Activated CD4-positive, alpha-beta memory T cell treated with anti-CD3 and anti-CD28 coated beads, Interleukin-2, amount 10 ng/mL, durations not matched to agents 7 days and 5 days (primary cell): ENCODE results near the gene TAS2R60. TPM values are rescaled to one million over a fixed set of nuclear protein-coding genes. Genes with fewer than 3 reads are reported as not detected.
"Not testable (repeated sequence)": the region's sequence is repeated elsewhere in the genome, so short reads cannot be mapped to it uniquely, and the experiment has no call there.

Source experiments
- CTCF ChIA-PET: fragments of 350-600 bp; sonication (Branson Sonifier 250); formaldehyde crosslinking; loops from one replicate; lab custom pipeline; 2021; ENCODE audit warnings: antibody characterized with exemption, inconsistent platforms; lab: Charles Lee
- POLR2A ChIA-PET: fragments of 350-600 bp; sonication (Branson Sonifier 250); formaldehyde crosslinking; loops from one replicate; lab custom pipeline; 2021; ENCODE audit warnings: antibody characterized with exemption; lab: Charles Lee
- DNase-seq: peaks from one replicate; pipeline ENCODE4 v3.0.0-alpha.2; 2020
- H3K27ac Mint-ChIP-seq: one replicate; pipeline ENCODE4 v1.8.0; 2021; ENCODE audit warnings: mild to moderate bottlenecking, mixed read lengths
- H3K27me3 Mint-ChIP-seq: one replicate; pipeline ENCODE4 v1.8.0; 2021; ENCODE audit warnings: mixed read lengths
- H3K36me3 Mint-ChIP-seq: one replicate; pipeline ENCODE4 v1.8.0; 2021; ENCODE audit warnings: low read depth, mixed read lengths
- H3K4me1 Mint-ChIP-seq: one replicate; pipeline ENCODE4 v1.8.0; 2021; ENCODE audit warnings: mixed read lengths
- H3K4me3 Mint-ChIP-seq: one replicate; pipeline ENCODE4 v1.8.0; 2021; ENCODE audit warnings: mild to moderate bottlenecking, mixed read lengths
- H3K9me3 Mint-ChIP-seq: one replicate; pipeline ENCODE4 v1.8.0; 2021; ENCODE audit warnings: mixed read lengths
- total RNA-seq, 2 experiments: library from RNA; stranded (reverse); gene quantifications; one replicate each; pipeline ENCODE4 v1.2.3, GENCODE V29; 2021

The TAS2R60 gene
- total RNA-seq, 2 experiments from 2014 or later, result not detected

GRCh38 chr7:143402233-143402632 is 41.0 kb upstream of the TAS2R60 start:
- DNase-seq, H3K4me3 Mint-ChIP-seq, H3K36me3 Mint-ChIP-seq, H3K27me3 Mint-ChIP-seq, H3K27ac Mint-ChIP-seq, H3K9me3 Mint-ChIP-seq, POLR2A ChIA-PET, H3K4me1 Mint-ChIP-seq: not testable (repeated sequence)
- CTCF ChIA-PET, result interaction anchor here (0.8 to 3.3 kb wide), 4 partner anchors 14 to 162 kb away, joined by 3 to 13 read pairs (median 5); no protein-coding TSS in a partner anchor

- no peaks in the 10 kb centered on the region for H3K36me3 Mint-ChIP-seq
- ChIA-PET POLR2A (interaction anchor here (2.4 to 6.0 kb wide), 4 partner anchors 11 to 30 kb away, joined by 8 to 35 read pairs (median 18); partner anchors contain the start of gene ZYX), CTCF (interaction anchor here (1.0 to 3.9 kb wide), 3 partner anchors 9 to 165 kb away, joined by 3 to 19 read pairs (median 9); no protein-coding TSS in a partner anchor)
- DNase-seq, result no peak
- peaks cover 12% of the 10 kb centered on the region for H3K27me3 Mint-ChIP-seq
- H3K27ac Mint-ChIP-seq, result no peak overlapping the region
- no peaks in the 10 kb centered on the region for H3K9me3 Mint-ChIP-seq
- no peak overlapping the region for H3K4me3 Mint-ChIP-seq
- peaks cover 31% of the 10 kb centered on the region for H3K4me1 Mint-ChIP-seq
Observed at GRCh38 chr7:143405173-143406001, 37.9 kb upstream of the TAS2R60 start.

GRCh38 chr7:143406002-143406357 is 37.3 kb upstream of the TAS2R60 start:
- peaks cover 33% of the 10 kb centered on the region for H3K4me1 Mint-ChIP-seq
- POLR2A ChIA-PET, result interaction anchor here (2.4 to 6.0 kb wide), 4 partner anchors 12 to 31 kb away, joined by 8 to 35 read pairs (median 18); partner anchors contain the start of gene ZYX
- H3K27me3 Mint-ChIP-seq, result peaks cover 12% of the 10 kb centered on the region
- no peaks in the 10 kb centered on the region for H3K36me3 Mint-ChIP-seq
- H3K4me3 Mint-ChIP-seq, result no peak overlapping the region
- H3K9me3 Mint-ChIP-seq, result no peaks in the 10 kb centered on the region
- CTCF ChIA-PET, result interaction anchor here (1.0 to 3.9 kb wide), 5 partner anchors 10 to 165 kb away, joined by 3 to 19 read pairs (median 9); no protein-coding TSS in a partner anchor
- DNase-seq, result no peak
- no peak overlapping the region for H3K27ac Mint-ChIP-seq

- Mint-ChIP-seq H3K27ac (no peak overlapping the region), H3K9me3 (no peaks in the 10 kb centered on the region), H3K27me3 (peaks cover 12% of the 10 kb centered on the region), H3K4me3 (peak overlapping the region; percentile 45), H3K4me1 (peaks cover 33% of the 10 kb centered on the region), H3K36me3 (no peaks in the 10 kb centered on the region)
- DNase-seq, result peak; percentile 39
- ChIA-PET POLR2A (interaction anchor here (0.5 to 6.0 kb wide), 9 partner anchors 13 to 163 kb away, joined by 3 to 35 read pairs (median 8); partner anchors contain the start of genes CASP2, GSTK1 and ZYX), CTCF (interaction anchor here (1.0 to 3.9 kb wide), 9 partner anchors 9 to 167 kb away, joined by 3 to 21 read pairs (median 6); partner anchors contain the start of gene CASP2)
Observed at GRCh38 chr7:143407287-143408251, 35.7 kb upstream of the TAS2R60 start.

DNA sequence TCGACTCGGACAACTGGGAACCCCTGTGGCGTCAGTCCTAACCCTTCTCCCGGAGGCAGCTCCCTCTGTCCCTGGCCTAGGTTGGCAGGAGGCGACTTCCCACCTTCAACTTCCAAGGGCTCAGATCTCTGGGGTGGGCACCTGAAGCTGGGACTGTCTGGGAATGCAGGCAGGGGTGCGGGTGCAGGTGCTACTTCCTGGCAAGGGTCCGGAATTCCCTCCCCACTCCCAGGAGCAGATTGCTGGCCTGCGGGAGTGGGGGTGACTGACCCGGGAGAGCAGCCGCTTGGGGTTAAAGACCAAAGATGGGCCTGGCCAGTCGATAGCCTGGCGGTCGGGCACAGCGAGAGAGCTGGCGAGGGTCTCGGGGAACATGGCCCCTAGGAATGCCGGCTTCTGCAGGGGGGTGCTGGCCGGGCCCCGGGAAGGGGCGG is 35.0 kb upstream of the TAS2R60 start:
- peak overlapping the region; percentile 45 for H3K4me3 Mint-ChIP-seq
- H3K4me1 Mint-ChIP-seq, result peaks cover 33% of the 10 kb centered on the region

GRCh38 chr7:143408686-143409561 is 34.3 kb upstream of the TAS2R60 start, which contains the start of gene EPHA1:
EPHA1 (minus strand) TSS chr7:143408856; CDS start chr7:143408805, 51 bp downstream.
- Mint-ChIP-seq H3K36me3 (no peaks in the 10 kb centered on the region), H3K4me1 (peaks cover 33% of the 10 kb centered on the region), H3K4me3 (peak within 1 kb of the TSS; percentile 62), H3K27me3 (peaks cover 12% of the 10 kb centered on the region), H3K27ac (no peak within 1 kb of the TSS), H3K9me3 (no peaks in the 10 kb centered on the region)
- peak; percentile 35 for DNase-seq
- POLR2A ChIA-PET, result interaction anchor here (4.1 to 6.0 kb wide), 2 partner anchors 15 to 24 kb away, joined by 15 to 35 read pairs; no protein-coding TSS in a partner anchor
- CTCF ChIA-PET, result interaction anchor here (1.2 to 3.9 kb wide), 4 partner anchors 8 to 168 kb away, joined by 6 to 21 read pairs (median 18); no protein-coding TSS in a partner anchor

More for the DNA sequence above, 35.0 kb upstream of the TAS2R60 start:
- peaks cover 12% of the 10 kb centered on the region for H3K27me3 Mint-ChIP-seq
- CTCF ChIA-PET, result interaction anchor here (1.0 to 3.9 kb wide), 9 partner anchors 8 to 168 kb away, joined by 3 to 21 read pairs (median 6); partner anchors contain the start of gene CASP2
- H3K9me3 Mint-ChIP-seq, result no peaks in the 10 kb centered on the region
- no peak overlapping the region for H3K27ac Mint-ChIP-seq
- POLR2A ChIA-PET, result interaction anchor here (0.5 to 6.0 kb wide), 8 partner anchors 14 to 163 kb away, joined by 3 to 35 read pairs (median 6); partner anchors contain the start of genes CASP2, GSTK1 and ZYX
- no peaks in the 10 kb centered on the region for H3K36me3 Mint-ChIP-seq
- no peak for DNase-seq

DNA sequence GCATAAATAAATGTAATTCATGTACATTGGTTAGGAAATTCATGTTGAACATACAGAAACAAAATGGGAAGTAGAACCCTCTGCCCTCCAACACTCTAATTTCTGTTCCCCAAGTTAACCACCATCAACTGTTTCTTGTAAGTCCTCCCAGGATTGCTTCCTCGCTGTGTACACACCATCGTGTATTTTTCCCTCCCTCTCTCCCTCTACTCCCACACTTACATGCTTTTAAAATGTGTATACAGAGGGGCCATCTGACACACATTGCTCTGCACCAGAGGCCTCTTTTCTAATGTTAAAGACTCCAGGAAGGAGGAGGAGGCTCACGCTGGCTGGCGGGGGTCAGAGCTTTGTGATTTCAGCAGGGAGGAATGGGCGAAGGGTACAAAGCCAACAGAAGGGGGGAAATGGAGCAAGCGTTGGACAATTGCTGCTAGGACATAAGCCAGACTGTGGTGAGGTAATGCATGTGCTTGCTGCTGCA is 32.7 kb upstream of the TAS2R60 start:
- Mint-ChIP-seq H3K27me3 (peaks cover 12% of the 10 kb centered on the region), H3K27ac (no peak overlapping the region), H3K4me1 (peaks cover 33% of the 10 kb centered on the region), H3K9me3 (no peaks in the 10 kb centered on the region), H3K4me3 (no peak overlapping the region), H3K36me3 (no peaks in the 10 kb centered on the region)
- CTCF ChIA-PET, result no interaction called here
- POLR2A ChIA-PET, result no interaction called here
- DNase-seq, result no peak

DNA sequence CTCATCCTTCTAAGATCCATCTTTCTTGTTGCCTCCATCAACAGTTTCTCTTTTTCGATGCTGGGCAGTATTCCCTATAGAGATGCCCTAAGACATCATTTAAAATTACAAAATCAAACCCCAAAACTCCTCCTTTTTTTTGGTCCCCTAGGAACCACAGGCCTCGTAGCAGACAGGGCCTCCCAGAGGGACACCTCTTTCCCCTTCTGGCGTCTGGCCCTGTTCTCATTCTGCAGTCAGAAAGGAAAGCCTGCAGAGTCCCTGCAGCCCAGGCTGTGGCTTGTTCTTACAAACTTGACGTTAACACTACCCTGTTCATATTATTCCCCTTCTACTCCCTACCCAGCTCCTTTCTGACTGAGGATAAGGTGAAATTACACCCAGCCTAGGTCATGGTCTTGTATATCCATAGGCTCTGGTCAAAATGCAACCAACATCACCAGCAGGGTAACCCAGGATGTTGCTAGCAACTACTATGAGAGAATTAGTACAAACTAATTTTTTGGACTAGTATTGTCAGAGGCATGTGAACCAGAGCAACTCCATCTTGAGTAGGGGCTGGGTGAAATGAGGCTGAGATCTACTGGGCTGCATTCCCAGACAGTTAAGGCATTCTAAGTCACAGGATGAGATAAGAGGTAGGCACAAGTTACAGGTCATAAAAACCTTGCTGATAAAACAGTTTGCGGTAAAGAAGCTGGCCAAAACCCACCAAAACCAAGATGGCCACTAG is 31.1 kb upstream of the TAS2R60 start:
- ChIA-PET POLR2A (no interaction called here), CTCF (interaction anchor here (1.1 kb wide), 1 partner anchor 67 kb away, joined by 3 read pairs; no protein-coding TSS in a partner anchor)
- DNase-seq, result no peak

DNA sequence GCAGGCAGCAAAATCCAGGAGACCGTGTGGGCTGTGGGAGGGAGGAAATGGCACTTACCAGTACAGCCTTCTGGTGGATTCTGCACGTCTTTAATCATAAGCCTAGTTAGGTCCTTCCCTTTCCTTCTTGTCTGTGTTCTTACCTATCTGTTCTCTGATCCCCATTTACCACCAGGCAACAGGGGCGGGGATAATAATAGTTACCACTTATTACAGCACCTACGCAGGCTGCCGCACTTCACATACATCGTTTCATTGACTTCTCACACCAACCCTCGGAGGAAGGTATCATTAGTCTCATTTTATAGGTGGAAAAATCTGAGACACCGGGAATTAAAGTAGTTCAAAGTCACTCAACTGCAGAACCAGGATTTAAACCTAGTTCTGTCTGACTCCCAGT is 30.1 kb upstream of the TAS2R60 start:
- Mint-ChIP-seq H3K4me3 (no peak overlapping the region), H3K27me3 (peaks cover 3% of the 10 kb centered on the region), H3K27ac (no peak overlapping the region), H3K36me3 (no peaks in the 10 kb centered on the region), H3K9me3 (no peaks in the 10 kb centered on the region), H3K4me1 (peaks cover 22% of the 10 kb centered on the region)
- CTCF ChIA-PET, result no interaction called here
- POLR2A ChIA-PET, result no interaction called here
- no peak for DNase-seq

More for the DNA sequence above, 31.1 kb upstream of the TAS2R60 start:
- Mint-ChIP-seq H3K36me3 (no peaks in the 10 kb centered on the region), H3K4me1 (peaks cover 31% of the 10 kb centered on the region), H3K9me3 (no peaks in the 10 kb centered on the region), H3K27ac (no peak overlapping the region), H3K4me3 (no peak overlapping the region), H3K27me3 (peaks cover 10% of the 10 kb centered on the region)

DNA sequence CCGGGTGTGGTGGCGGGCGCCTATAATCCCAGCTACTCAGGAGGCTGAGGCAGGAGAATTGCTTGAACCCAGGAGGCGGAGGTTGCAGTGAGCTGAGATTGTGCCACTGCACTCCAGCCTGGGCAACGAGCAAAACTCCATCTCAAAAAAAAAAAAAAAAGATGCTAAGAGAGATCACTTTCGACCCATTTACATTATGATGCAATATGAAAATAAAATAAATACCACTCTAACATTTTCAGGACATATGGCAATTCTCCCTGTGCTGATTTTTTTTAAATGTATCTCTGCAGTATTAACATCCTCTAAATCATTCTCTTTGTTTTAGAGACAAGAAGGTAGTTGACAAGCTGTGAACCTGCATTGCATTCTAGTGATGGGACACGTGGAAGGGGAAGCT is 28.0 kb upstream of the TAS2R60 start:
- not testable (repeated sequence) for H3K4me3 Mint-ChIP-seq, H3K9me3 Mint-ChIP-seq, H3K27ac Mint-ChIP-seq, H3K4me1 Mint-ChIP-seq, H3K36me3 Mint-ChIP-seq, DNase-seq, H3K27me3 Mint-ChIP-seq
- ChIA-PET POLR2A (interaction anchor here (0.9 kb wide), 1 partner anchor 35 kb away, joined by 4 read pairs; no protein-coding TSS in a partner anchor), CTCF (interaction anchor here (0.7 to 3.7 kb wide), 15 partner anchors 13 to 1679 kb away, joined by 3 to 57 read pairs (median 4); no protein-coding TSS in a partner anchor)
